ENCODE data around the gene CCNYL1.

The CCNYL1 gene

DNA sequence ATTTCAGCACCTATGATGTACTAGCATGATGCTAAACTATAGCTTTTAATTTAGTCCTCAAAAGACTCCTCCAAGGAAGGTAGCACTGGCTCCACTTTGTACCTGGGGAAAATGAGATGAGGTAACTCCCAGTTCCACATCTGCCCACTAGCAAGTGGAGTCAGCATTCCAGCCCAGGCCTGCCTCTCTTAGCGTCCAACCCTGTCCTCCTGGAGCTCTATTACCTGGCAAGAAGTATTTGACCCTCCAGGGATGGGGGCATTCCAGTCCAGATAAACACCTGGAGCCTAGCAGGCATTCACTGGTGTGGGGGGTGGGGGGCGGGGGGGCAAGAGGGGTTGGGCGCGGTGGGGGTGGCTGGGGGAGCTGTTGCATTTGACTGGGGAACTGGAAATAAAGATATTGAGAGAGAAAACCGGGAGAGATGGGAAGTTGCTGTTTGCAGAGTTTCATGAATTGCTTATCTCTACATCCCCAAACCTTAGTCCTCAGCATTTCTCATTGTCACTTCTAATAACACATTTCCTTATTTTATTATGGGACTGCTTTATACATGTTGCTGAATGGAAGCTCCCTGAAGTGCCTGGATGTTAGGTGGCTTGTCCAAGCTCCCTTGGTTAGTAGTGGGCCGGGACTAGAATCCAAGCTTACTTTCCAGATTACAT is 80.3 kb downstream of the CCNYL1 start:
- DNase-seq (ENCODE audit: low read depth), result no peak

DNA sequence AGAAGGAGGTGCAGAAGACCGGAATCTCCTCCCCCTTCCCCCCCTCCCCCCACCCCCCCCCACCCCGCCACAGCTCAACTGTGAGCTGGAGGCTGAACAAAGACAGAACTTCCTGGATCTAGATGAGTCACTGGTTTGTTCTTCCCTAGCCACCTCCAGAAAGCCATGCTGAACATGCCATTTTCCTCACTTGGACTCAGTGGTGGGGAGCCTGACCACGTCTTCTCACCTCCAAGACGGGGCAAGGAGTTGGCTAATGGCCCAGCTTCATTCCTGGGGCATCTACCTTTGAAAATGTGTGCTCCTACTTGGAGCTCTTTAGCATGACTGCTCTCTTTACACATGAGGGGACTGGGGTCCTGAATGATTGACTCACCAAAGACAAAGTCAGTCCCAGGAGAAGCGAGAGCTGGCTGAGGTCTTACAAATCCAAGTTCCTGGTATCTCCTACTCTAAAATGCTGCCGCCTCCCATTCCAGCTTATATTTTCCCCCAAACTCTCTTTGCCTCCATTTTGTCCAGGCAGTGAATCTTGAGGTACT is 80.9 kb downstream of the CCNYL1 start:
- DNase-seq (ENCODE audit: low read depth), result no peak

DNA sequence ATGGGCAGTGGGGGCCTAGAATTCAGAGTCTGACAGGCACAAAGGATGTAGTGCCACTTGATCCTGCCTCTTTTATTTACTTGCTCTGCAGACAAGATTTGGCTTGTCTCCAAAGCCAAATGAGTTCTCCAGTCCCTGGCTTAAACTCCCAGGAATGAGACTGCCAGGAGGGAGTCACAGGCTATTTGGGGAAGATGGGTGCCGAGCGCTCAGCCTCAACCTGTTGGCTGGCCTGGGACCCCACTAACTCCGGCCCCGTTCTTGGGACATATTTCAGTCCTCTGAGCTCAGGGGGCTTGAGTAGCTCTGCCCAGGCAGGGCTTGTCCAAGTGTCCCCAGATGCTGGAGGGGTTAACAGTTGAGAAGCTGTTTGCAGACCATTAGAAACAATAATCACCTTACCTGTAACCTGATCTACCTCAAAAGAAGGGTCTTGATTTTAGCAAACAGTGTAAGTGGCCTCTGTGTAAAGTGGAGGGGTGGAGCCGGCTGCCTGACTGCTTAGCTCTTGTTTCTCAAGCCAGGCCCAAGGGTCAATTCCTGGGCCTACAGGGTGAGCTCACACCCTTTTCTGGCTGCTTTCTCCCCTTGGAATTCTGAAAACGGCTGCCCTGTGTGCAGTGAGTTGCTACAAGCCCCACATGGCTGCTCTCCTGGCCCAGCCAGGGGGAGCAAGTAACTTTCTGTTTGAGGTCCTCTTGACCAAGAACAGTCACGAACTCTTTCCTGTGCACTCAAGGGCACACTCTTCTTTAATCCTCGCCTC is 85.3 kb downstream of the CCNYL1 start:
- DNase-seq (ENCODE audit: low read depth), result no peak

DNA sequence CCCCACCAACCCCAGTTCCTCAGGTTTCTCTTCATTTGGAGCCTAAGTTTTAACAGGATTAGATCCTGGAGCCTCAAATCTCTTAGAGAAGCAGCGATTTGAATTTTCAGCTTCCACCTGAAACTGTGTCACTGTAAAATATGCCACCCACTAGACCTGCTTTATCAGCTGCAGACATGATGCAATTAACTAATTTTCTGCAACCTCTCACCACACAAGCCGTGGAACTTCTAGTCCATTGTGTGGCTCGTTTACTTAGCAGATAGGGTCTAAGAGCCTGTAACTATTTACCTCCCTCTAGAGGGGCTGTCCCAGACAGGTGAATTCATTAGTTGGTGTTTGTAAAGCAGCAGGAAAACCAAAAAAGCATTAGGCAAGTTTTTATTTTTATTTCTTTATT is 89.8 kb downstream of the CCNYL1 start:
- no peak for DNase-seq (ENCODE audit: low read depth)

DNA sequence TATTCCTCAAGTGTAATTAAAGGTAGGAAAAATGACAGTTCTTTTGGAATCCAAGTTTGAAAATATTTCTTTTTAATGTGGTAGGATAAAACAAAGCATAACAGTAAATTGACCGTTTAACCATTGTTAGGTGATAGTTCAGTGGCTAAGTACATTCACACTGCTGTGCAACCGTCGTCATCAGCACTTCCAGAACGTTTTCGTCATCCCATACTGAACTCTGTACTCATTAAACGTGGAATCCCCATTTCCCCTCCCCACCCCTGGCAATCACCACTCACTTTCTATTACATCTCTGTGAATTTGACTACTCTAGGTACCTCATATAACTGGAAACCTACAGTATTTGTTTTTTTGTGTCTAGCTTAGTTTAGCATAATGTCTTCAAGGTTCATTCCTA is 91.2 kb downstream of the CCNYL1 start:
- no peak for DNase-seq (ENCODE audit: low read depth)

Data from activated T-helper 9 cell treated with anti-CD3 and anti-CD28 coated beads, Interleukin-2, amount 50 U/mL, for 16 hours (primary cell).